ENCODE results near the gene ZNF883.

DNA sequence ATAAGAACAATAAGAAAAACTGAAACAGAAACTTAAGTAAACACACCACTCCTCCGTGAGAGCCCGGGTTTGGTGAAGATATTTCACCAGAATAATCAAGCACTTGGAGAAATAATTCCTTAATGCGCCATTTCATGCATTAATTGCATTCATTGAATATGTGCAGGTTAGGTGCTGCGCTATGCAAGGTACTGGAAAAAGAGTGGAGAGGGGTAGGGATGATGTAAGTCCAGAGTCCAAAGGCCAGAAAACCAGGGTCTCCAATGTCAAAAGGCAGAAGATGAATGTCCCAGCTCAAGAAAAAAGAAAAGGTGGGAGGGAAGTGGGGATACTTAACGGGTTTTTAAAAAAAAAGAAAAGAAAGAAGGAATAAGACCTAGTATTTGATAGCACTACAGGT is 45.2 kb upstream of the ZNF883 start:
- TF ChIP-seq POLR2AphosphoS5 (IDR thresholded peaks at IDR 0.05; ENCODE audit: low read depth, low read length) (no peak), EGR1 (IDR thresholded peaks at IDR 0.05; ENCODE audit: low read depth) (no peak), YY1 (IDR thresholded peaks at IDR 0.05; ENCODE audit: extremely low read depth, insufficient replicate concordance, low read depth, low read length) (no peak), POLR2A (IDR thresholded peaks at IDR 0.05; ENCODE audit: borderline replicate concordance, extremely low read depth, insufficient read depth, insufficient read length) (no peak), TCF7L2 (IDR thresholded peaks at IDR 0.05; ENCODE audit: borderline replicate concordance, extremely low read depth, insufficient read depth, insufficient read length) (no peak), FOSL1 (IDR thresholded peaks at IDR 0.05; ENCODE audit: low read depth) (no peak), SIN3A (IDR thresholded peaks at IDR 0.05; ENCODE audit: low read depth) (no peak), ELF1 (IDR thresholded peaks at IDR 0.05; ENCODE audit: borderline replicate concordance, low read depth) (no peak), RAD21 (IDR thresholded peaks at IDR 0.05; ENCODE audit: low read depth) (no peak), EZH2 (IDR thresholded peaks at IDR 0.05) (no peak), ZFX (IDR thresholded peaks at IDR 0.05) (no peak), EZH2phosphoT487 (IDR thresholded peaks at IDR 0.05; ENCODE audit: borderline replicate concordance) (no peak)
- TF ChIP-seq, protein P1, sequence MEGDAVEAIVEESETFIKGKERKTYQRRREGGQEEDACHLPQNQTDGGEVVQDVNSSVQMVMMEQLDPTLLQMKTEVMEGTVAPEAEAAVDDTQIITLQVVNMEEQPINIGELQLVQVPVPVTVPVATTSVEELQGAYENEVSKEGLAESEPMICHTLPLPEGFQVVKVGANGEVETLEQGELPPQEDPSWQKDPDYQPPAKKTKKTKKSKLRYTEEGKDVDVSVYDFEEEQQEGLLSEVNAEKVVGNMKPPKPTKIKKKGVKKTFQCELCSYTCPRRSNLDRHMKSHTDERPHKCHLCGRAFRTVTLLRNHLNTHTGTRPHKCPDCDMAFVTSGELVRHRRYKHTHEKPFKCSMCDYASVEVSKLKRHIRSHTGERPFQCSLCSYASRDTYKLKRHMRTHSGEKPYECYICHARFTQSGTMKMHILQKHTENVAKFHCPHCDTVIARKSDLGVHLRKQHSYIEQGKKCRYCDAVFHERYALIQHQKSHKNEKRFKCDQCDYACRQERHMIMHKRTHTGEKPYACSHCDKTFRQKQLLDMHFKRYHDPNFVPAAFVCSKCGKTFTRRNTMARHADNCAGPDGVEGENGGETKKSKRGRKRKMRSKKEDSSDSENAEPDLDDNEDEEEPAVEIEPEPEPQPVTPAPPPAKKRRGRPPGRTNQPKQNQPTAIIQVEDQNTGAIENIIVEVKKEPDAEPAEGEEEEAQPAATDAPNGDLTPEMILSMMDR (IDR thresholded peaks at IDR 0.05 in 2 of 3, conservative IDR thresholded peaks at IDR 0.05 in 1 of 3; ENCODE audit: borderline replicate concordance in 1 of 3, insufficient read depth in 1 of 3, low read depth in 2 of 3, low read length in 2 of 3) = no peak
- TF ChIP-seq, protein P2, sequence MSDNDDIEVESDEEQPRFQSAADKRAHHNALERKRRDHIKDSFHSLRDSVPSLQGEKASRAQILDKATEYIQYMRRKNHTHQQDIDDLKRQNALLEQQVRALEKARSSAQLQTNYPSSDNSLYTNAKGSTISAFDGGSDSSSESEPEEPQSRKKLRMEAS (IDR thresholded peaks at IDR 0.05) = no peak

All from HCT116 (cell line).